Stimulated activated CD8-positive, alpha-beta memory T cell treated with anti-CD3 and anti-CD28 coated beads, Interleukin-4, amount 100 ng/mL, for 4 hours (primary cell): ENCODE measurements around the gene MBD5.

Experiments
- DNase-seq, 2 donors: peaks; one replicate each; pipeline ENCODE4 v3.0.0-alpha.2; 2020; ENCODE audit warnings: low read depth in 2 of 2, low spot score in 1 of 2

MBD5 gene

GRCh38 chr2:148300544-148300943 is 279.7 kb downstream of the MBD5 start:
- DNase-seq, result no peak

GRCh38 chr2:148301362-148301761 is 280.5 kb downstream of the MBD5 start:
- no peak for DNase-seq

- DNase-seq, result no peak
Observed at GRCh38 chr2:148302526-148302925, 281.6 kb downstream of the MBD5 start.

GRCh38 chr2:148303161-148303560 is 282.3 kb downstream of the MBD5 start:
- no peak for DNase-seq

GRCh38 chr2:148305476-148305875 is 284.6 kb downstream of the MBD5 start:
- no peak for DNase-seq

- DNase-seq, result no peak
Observed at GRCh38 chr2:148306027-148306426, 285.1 kb downstream of the MBD5 start.

GRCh38 chr2:148317598-148317997 is 296.7 kb downstream of the MBD5 start:
- DNase-seq, result no peak

GRCh38 chr2:148338541-148338940 is 317.6 kb downstream of the MBD5 start:
- DNase-seq, result no peak

GRCh38 chr2:148342086-148342485 is 321.2 kb downstream of the MBD5 start:
- no peak for DNase-seq

- no peak for DNase-seq
Observed at GRCh38 chr2:148350199-148350598, 329.3 kb downstream of the MBD5 start.

- no peak for DNase-seq
Observed at GRCh38 chr2:148351437-148352143, 330.7 kb downstream of the MBD5 start.

- DNase-seq, result no peak
Observed at GRCh38 chr2:148358375-148358774, 337.5 kb downstream of the MBD5 start.

- no peak for DNase-seq
Observed at GRCh38 chr2:148360662-148361061, 339.8 kb downstream of the MBD5 start.

GRCh38 chr2:148362144-148362796 is 341.4 kb downstream of the MBD5 start:
- no peak for DNase-seq

GRCh38 chr2:148375214-148375613 is 354.3 kb downstream of the MBD5 start:
- DNase-seq, result no peak

GRCh38 chr2:148391324-148391723 is 370.4 kb downstream of the MBD5 start:
- DNase-seq, result no peak

- DNase-seq, result no peak
Observed at GRCh38 chr2:148402786-148403185, 381.9 kb downstream of the MBD5 start.

GRCh38 chr2:148410899-148411298 is 390.0 kb downstream of the MBD5 start:
- no peak for DNase-seq

- no peak for DNase-seq
Observed at GRCh38 chr2:148416248-148416647, 395.4 kb downstream of the MBD5 start.

- no peak for DNase-seq
Observed at GRCh38 chr2:148430101-148430500, 409.2 kb downstream of the MBD5 start.

- DNase-seq, result no peak
Observed at GRCh38 chr2:148447877-148448276, 427.0 kb downstream of the MBD5 start.

GRCh38 chr2:148450531-148450930 is 429.6 kb downstream of the MBD5 start:
- no peak for DNase-seq

- no peak for DNase-seq
Observed at GRCh38 chr2:148451046-148451445, 430.2 kb downstream of the MBD5 start.
